ENCODE results near the gene CYP46A1.

Gene CYP46A1

GRCh38 chr14:99654235-99654985 is 29.7 kb upstream of the CYP46A1 start:
- CTCF ChIA-PET: interaction anchor here (0.8 to 1.8 kb wide), 4 partner anchors 14 to 131 kb away, joined by 3 to 6 read pairs (median 4); no protein-coding TSS in a partner anchor
- peak; percentile 34 for DNase-seq (ENCODE audit: low read depth, low spot score)
- no peak overlapping the region for H3K4me3 ChIP-seq (ENCODE audit: low read depth, low read length)
- POLR2A ChIA-PET: interaction anchor here (0.7 to 0.9 kb wide), 2 partner anchors 15 to 159 kb away, joined by 3 read pairs; no protein-coding TSS in a partner anchor
- TF ChIP-seq CTCF (IDR thresholded peaks at IDR 0.05; ENCODE audit: insufficient read depth, low read length, missing control alignments): no peak

- TF ChIP-seq CTCF (IDR thresholded peaks at IDR 0.05; ENCODE audit: insufficient read depth, low read length, missing control alignments): no peak
- CTCF ChIA-PET: interaction anchor here (0.8 to 1.8 kb wide), 6 partner anchors 27 to 245 kb away, joined by 3 to 6 read pairs (median 4); partner anchors contain the start of gene CYP46A1
- POLR2A ChIA-PET: no interaction called here
- no peak for DNase-seq (ENCODE audit: low read depth, low spot score)
- H3K4me3 ChIP-seq (ENCODE audit: low read depth, low read length): no peak overlapping the region
Measured at GRCh38 chr14:99655521-99655920, 28.6 kb upstream of the CYP46A1 start.

GRCh38 chr14:99656171-99656570 is 27.9 kb upstream of the CYP46A1 start:
- no peak for DNase-seq (ENCODE audit: low read depth, low spot score)
- TF ChIP-seq CTCF (IDR thresholded peaks at IDR 0.05; ENCODE audit: insufficient read depth, low read length, missing control alignments): no peak
- POLR2A ChIA-PET: no interaction called here
- CTCF ChIA-PET: interaction anchor here (0.7 to 1.4 kb wide), 8 partner anchors 11 to 244 kb away, joined by 3 to 5 read pairs (median 3); partner anchors contain the start of gene CYP46A1
- no peak overlapping the region for H3K4me3 ChIP-seq (ENCODE audit: low read depth, low read length)

GRCh38 chr14:99657645-99658155 is 26.4 kb upstream of the CYP46A1 start:
- POLR2A ChIA-PET: no interaction called here
- CTCF ChIA-PET: interaction anchor here (1.2 to 1.5 kb wide), 2 partner anchors 10 to 20 kb away, joined by 3 read pairs; no protein-coding TSS in a partner anchor
- DNase-seq (ENCODE audit: low read depth, low spot score): no peak
- no peak for TF ChIP-seq CTCF (IDR thresholded peaks at IDR 0.05; ENCODE audit: insufficient read depth, low read length, missing control alignments)
- no peak overlapping the region for H3K4me3 ChIP-seq (ENCODE audit: low read depth, low read length)

- CTCF ChIA-PET: interaction anchor here (1.5 kb wide), 1 partner anchor 19 kb away, joined by 3 read pairs; no protein-coding TSS in a partner anchor
- no peak for DNase-seq (ENCODE audit: low read depth, low spot score)
- POLR2A ChIA-PET: no interaction called here
- no peak for TF ChIP-seq CTCF (IDR thresholded peaks at IDR 0.05; ENCODE audit: insufficient read depth, low read length, missing control alignments)
- no peak overlapping the region for H3K4me3 ChIP-seq (ENCODE audit: low read depth, low read length)
Measured at GRCh38 chr14:99658218-99658845, 25.8 kb upstream of the CYP46A1 start.

- CTCF ChIA-PET: no interaction called here
- peak overlapping the region; percentile 20; the same call in 1 of the 2 replicates for H3K4me3 ChIP-seq (ENCODE audit: low read depth, low read length)
- DNase-seq (ENCODE audit: low read depth, low spot score): no peak
- TF ChIP-seq CTCF (IDR thresholded peaks at IDR 0.05; ENCODE audit: insufficient read depth, low read length, missing control alignments): peak; percentile 18
- POLR2A ChIA-PET: no interaction called here
Measured at GRCh38 chr14:99659333-99659741, 24.8 kb upstream of the CYP46A1 start.

Data from AG04449 (cell line).